H9 (cell line): ENCODE results near the gene PLK2. TPM values are rescaled to one million over a fixed set of nuclear protein-coding genes. Genes with fewer than 3 reads are reported as not detected.

ENCODE experiments used
- DNase-seq: peaks from one replicate; pipeline ENCODE4 v3.0.0-alpha.2; 2017
- H2AFZ ChIP-seq: one replicate; pipeline ENCODE4 v1.6.1; 2013; ENCODE audit warnings: mild to moderate bottlenecking, low read length, control low read depth, moderate library complexity
- H2AK5ac ChIP-seq: 2 replicates; pipeline ENCODE4 v1.6.1; 2013; ENCODE audit warnings: low read length, control low read depth, mixed read lengths; ENCODE audit not compliant: insufficient read length
- H2BK120ac ChIP-seq: one replicate; pipeline ENCODE4 v1.6.1; 2013; ENCODE audit warnings: low read depth, mild to moderate bottlenecking, low read length, control low read depth, inconsistent platforms; ENCODE audit not compliant: poor library complexity, severe bottlenecking
- H2BK12ac ChIP-seq: 2 replicates; pipeline ENCODE4 v1.6.1; 2013; ENCODE audit warnings: low read length, control low read depth, mixed read lengths, low read depth; ENCODE audit not compliant: insufficient read length
- H2BK15ac ChIP-seq: 2 replicates; pipeline ENCODE4 v1.6.1; 2013; ENCODE audit warnings: low read depth, low read length, control low read depth
- H2BK20ac ChIP-seq: one replicate; pipeline ENCODE4 v1.6.1; 2013; ENCODE audit warnings: low read depth, mild to moderate bottlenecking, low read length, control low read depth, inconsistent platforms; ENCODE audit not compliant: poor library complexity, severe bottlenecking
- H2BK5ac ChIP-seq: 2 replicates; pipeline ENCODE4 v1.6.1; 2013; ENCODE audit warnings: low read length, control low read depth, mixed read lengths; ENCODE audit not compliant: insufficient read length
- H3K14ac ChIP-seq: 2 replicates; pipeline ENCODE4 v1.6.1; 2013; ENCODE audit warnings: low read length, control low read depth; ENCODE audit not compliant: insufficient read depth
- H3K18ac ChIP-seq: 2 replicates; pipeline ENCODE4 v1.6.1; 2013; ENCODE audit warnings: low read depth, mild to moderate bottlenecking, mixed read lengths, low read length, control low read depth; ENCODE audit not compliant: insufficient read length
- H3K23ac ChIP-seq: 2 replicates; pipeline ENCODE4 v1.6.1; 2013; ENCODE audit warnings: low read length, control low read depth, mixed read lengths, low read depth; ENCODE audit not compliant: insufficient read length
- H3K23me2 ChIP-seq: 2 replicates; pipeline ENCODE4 v1.6.1; 2013; ENCODE audit warnings: low read depth, mild to moderate bottlenecking, mixed read lengths, low read length, control low read depth; ENCODE audit not compliant: insufficient read length, poor library complexity, severe bottlenecking
- H3K27ac ChIP-seq: 2 replicates; pipeline ENCODE4 v1.5.1; 2013; ENCODE audit warnings: low read length, control low read depth, mixed read lengths, low read depth; ENCODE audit not compliant: insufficient read length
- H3K27me3 ChIP-seq: 2 replicates; pipeline ENCODE4 v1.6.1; 2013; ENCODE audit warnings: low read length, control low read depth, inconsistent platforms; ENCODE audit not compliant: insufficient read depth
- H3K4ac ChIP-seq: 2 replicates; pipeline ENCODE4 v1.6.1; 2013; ENCODE audit warnings: low read depth, mild to moderate bottlenecking, control low read depth, inconsistent platforms, low read length, moderate library complexity
- H3K4me1 ChIP-seq: 2 replicates; pipeline ENCODE4 v1.6.1; 2013; ENCODE audit warnings: low read length, control low read depth, inconsistent platforms; ENCODE audit not compliant: insufficient read depth
- H3K4me2 ChIP-seq: 2 replicates; pipeline ENCODE4 v1.6.1; 2013; ENCODE audit warnings: low read length, control low read depth, mixed read lengths; ENCODE audit not compliant: insufficient read length, insufficient read depth
- H3K56ac ChIP-seq: 2 replicates; pipeline ENCODE4 v1.6.1; 2013; ENCODE audit warnings: low read depth, mild to moderate bottlenecking, mixed read lengths, low read length, control low read depth; ENCODE audit not compliant: insufficient read length
- H3K79me1 ChIP-seq: 2 replicates; pipeline ENCODE4 v1.6.1; 2013; ENCODE audit warnings: low read depth, mild to moderate bottlenecking, moderate library complexity, low read length, control low read depth, inconsistent platforms; ENCODE audit not compliant: insufficient read depth, poor library complexity, severe bottlenecking
- H3K79me2 ChIP-seq: 2 replicates; pipeline ENCODE4 v1.6.1; 2013; ENCODE audit warnings: low read length, control low read depth, inconsistent platforms; ENCODE audit not compliant: insufficient read depth
- H3K9ac ChIP-seq: 2 replicates; pipeline ENCODE4 v1.6.1; 2013; ENCODE audit warnings: low read length, control low read depth, mixed read lengths; ENCODE audit not compliant: insufficient read length; ENCODE audit errors: extremely low read depth
- H3K9me3 ChIP-seq: one replicate; pipeline ENCODE4 v1.6.1; 2013; ENCODE audit warnings: low read depth, low read length, inconsistent platforms; ENCODE audit not compliant: control insufficient read depth
- H3T11ph ChIP-seq: one replicate; pipeline ENCODE4 v1.6.1; 2013; ENCODE audit warnings: mild to moderate bottlenecking, low read length, control low read depth, inconsistent platforms
- H4K20me1 ChIP-seq: one replicate; pipeline ENCODE4 v1.6.1; 2013; ENCODE audit not compliant: control insufficient read depth, insufficient read length, insufficient read depth
- H4K5ac ChIP-seq: 2 replicates; pipeline ENCODE4 v1.6.1; 2013; ENCODE audit warnings: low read depth, mild to moderate bottlenecking, mixed read lengths, low read length, control low read depth; ENCODE audit not compliant: insufficient read length
- H4K8ac ChIP-seq: replicated peaks from 2 replicates; pipeline ENCODE4 v1.6.1; 2013; ENCODE audit warnings: low read length, control low read depth, mixed read lengths, low read depth; ENCODE audit not compliant: insufficient read length
- H4K91ac ChIP-seq: 2 replicates; pipeline ENCODE4 v1.6.1; 2013; ENCODE audit warnings: low read depth, mild to moderate bottlenecking, moderate library complexity, mixed read lengths, low read length, control low read depth; ENCODE audit not compliant: insufficient read length
- H3K27ac Mint-ChIP-seq, 3 experiments: 2 replicates in 2 of 3; 3 replicates in 1 of 3; pipeline ENCODE4 v1.8.0; 2020 to 2021; ENCODE audit warnings: mixed read lengths in 3 of 3, mild to moderate bottlenecking in 1 of 3, moderate library complexity in 1 of 3
- H3K27me3 Mint-ChIP-seq: 2 replicates; pipeline ENCODE4 v1.8.0; 2021; ENCODE audit warnings: low read depth, mild to moderate bottlenecking, moderate library complexity, mixed read lengths
- H3K36me3 Mint-ChIP-seq, 3 experiments: 2 replicates in 2 of 3; 3 replicates in 1 of 3; pipeline ENCODE4 v1.8.0; 2020 to 2021; ENCODE audit warnings: low read depth in 3 of 3, mixed read lengths in 3 of 3; ENCODE audit not compliant: insufficient read depth in 1 of 3
- H3K4me1 Mint-ChIP-seq, 2 experiments: 2 replicates each; pipeline ENCODE4 v1.8.0; 2020; ENCODE audit warnings: mixed read lengths in 2 of 2
- H3K4me3 Mint-ChIP-seq, 2 experiments: 2 replicates in 1 of 2; 3 replicates in 1 of 2; pipeline ENCODE4 v1.8.0; 2020 to 2021; ENCODE audit warnings: mild to moderate bottlenecking in 2 of 2, mixed read lengths in 2 of 2, moderate library complexity in 1 of 2
- H3K9me3 Mint-ChIP-seq, 2 experiments: 2 replicates in 1 of 2; 3 replicates in 1 of 2; pipeline ENCODE4 v1.8.0; 2020; ENCODE audit warnings: mild to moderate bottlenecking in 2 of 2, mixed read lengths in 2 of 2, moderate library complexity in 1 of 2
- CTCF ChIP-seq: fragments of 200-600 bp; sonication (generic); conservative IDR thresholded peaks from 3 replicates; pipeline ENCODE4 v1.8.0; 2021; ENCODE audit warnings: antibody characterized with exemption, mild to moderate bottlenecking
- WGBS: extraction: QIAGEN DNeasy Blood & Tissue Kit; methylation state at CpG from one replicate; pipeline ENCODE4 v1.1.7; 2013; ENCODE audit warnings: missing lambda C conversion rate, low lambda C conversion rate, mixed read lengths; ENCODE audit not compliant: insufficient read length; ENCODE audit errors: extremely low coverage; 5-methylcytosine and 5-hydroxymethylcytosine counted together
- total RNA-seq: library from RNA; stranded (reverse); gene quantifications from 2 replicates; pipeline ENCODE4 v1.2.1, GENCODE V29; 2021

Gene PLK2
- total RNA-seq, 1 experiment from 2014 or later = 26.2 TPM

- Histone ChIP-seq H3K27ac (no peak overlapping the region), H3K23ac (no peak overlapping the region), H2BK120ac (no peak overlapping the region), H3K4ac (no peak overlapping the region), H3K14ac (no peak overlapping the region), H3K4me1 (0 out of 2 replicates have a peak, but pooled peaks cover 2% of the 10 kb centered on the region), H3T11ph (no peak overlapping the region), H3K27me3 (no peaks in the 10 kb centered on the region), H3K79me1 (no peaks in the 10 kb centered on the region), H3K18ac (no peak overlapping the region), H4K20me1 (no peaks in the 10 kb centered on the region), H2BK12ac (no peak overlapping the region), H2AK5ac (no peak overlapping the region), H3K56ac (no peak overlapping the region), H3K9ac (no peak overlapping the region), H3K4me2 (no peak overlapping the region), H4K91ac (no peak overlapping the region), H2BK15ac (no peak overlapping the region), H2AFZ (no peak overlapping the region), H2BK20ac (no peak overlapping the region), H3K9me3 (no peaks in the 10 kb centered on the region), H3K23me2 (no peaks in the 10 kb centered on the region), H4K8ac (no peak overlapping the region), H3K79me2 (no peaks in the 10 kb centered on the region), H4K5ac (no peak overlapping the region), H2BK5ac (no peak overlapping the region)
- TF ChIP-seq CTCF = no peak
- WGBS = no CpG with 5 or more reads among the region's 2 CpGs
- Mint-ChIP-seq H3K9me3 (no peaks in the 10 kb centered on the region), H3K27me3 (no peaks in the 10 kb centered on the region), H3K4me1 (peaks cover 29 to 37% of the 10 kb centered on the region in 2 experiments), H3K27ac (no peak overlapping the region), H3K36me3 (no peaks in the 10 kb centered on the region), H3K4me3 (no peak overlapping the region; a peak in 1 of 5 replicates)
- DNase-seq = no peak
Measured at GRCh38 chr5:58499941-58500340, 40.1 kb upstream of the PLK2 start.
